CD1c-positive myeloid dendritic cell (primary cell): ENCODE data around the gene CLIC5.

ENCODE experiments used
- DNase-seq: peaks from one replicate; pipeline ENCODE4 v3.0.0-alpha.2; 2016; ENCODE audit errors: extremely low spot score

Gene CLIC5

DNA sequence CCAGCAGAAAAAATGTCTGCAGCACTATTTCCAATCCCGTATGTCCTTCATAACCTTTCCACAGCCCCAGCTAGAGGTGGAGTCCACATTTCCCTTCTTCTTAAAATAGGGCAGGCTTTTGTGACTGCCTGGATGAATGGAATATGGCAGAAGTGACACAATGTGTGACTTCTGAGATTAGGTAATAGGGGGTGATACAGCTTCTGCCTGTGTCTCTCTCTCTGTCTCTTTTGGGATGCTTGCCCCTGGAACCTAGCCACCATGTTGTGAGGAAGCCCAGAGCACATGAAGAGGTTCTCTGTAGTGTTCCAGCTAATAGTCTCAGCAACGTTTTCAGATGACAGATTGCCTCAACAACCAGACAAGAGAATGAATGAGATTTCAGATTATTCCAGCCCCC, 51.4 kb downstream of the CLIC5 start:
- DNase-seq: no peak

- DNase-seq: no peak
These were observed 51.8 kb downstream of the CLIC5 start for GRCh38 chr6:45963896-45964295.

DNA sequence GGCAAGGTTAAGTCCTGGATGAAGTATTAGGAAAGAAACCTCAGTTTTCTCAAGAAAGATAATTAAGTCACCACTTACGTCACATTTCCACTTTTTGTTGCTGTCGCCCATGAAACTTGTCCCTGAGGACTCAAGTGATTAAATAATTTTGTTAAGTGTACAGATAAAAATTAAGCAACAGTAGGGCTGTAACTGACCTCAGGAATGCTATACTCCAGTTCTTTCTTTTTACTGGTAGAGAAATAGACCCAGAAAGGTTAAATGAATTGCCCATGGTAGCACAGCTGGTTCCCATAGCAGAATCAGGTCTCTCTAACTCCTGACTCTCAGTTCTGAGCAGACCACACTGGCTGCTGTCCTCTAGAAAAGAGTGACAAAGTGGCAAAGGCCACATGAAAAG, 54.5 kb downstream of the CLIC5 start:
- DNase-seq: no peak

DNA sequence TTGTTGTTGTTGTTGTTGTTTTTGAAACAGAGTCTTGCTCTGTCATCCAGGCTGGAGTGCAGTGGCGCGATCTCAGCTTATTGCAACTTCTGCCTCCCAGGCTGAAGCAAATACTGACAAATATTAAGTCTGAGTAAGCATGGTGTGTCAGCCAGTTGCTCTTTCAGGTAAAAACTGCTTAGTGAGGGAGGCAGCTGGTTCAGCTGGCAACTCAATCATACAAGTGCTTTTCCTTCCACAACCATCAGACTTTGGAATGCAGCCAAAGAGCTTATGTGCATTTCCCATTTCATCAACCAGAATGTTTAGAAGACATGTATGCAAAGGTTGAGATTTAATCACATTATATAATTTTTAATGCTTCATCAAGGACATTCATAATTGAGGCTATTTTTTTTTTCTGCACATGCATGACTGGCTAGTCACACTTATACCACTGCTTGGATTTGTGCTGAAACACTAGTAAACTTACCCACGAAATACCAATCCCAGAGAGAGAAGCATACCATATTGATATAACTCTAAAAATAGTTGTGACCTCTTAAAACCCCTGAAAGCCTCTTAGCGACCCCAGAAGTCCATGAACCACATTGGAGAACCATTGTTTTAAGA, 56.0 kb downstream of the CLIC5 start:
- no peak for DNase-seq

DNA sequence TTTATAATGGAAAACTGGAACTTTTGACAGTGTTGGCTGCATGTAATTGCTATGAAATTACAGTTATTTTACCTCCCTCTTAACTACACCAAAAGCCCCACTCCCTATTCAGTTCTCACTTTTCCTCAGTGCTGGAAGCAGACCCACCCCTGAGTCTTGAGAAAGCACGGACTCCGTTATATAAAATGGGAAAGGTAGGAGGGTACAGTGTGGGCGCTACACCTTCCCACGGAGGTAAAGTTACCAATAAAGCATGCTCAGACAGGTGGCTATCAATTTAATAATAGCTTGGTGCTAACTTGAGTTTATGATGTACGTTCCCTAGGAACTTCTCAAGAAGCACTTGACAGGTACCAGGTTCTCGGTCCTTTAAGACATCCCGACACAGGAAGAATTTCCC, 59.0 kb downstream of the CLIC5 start:
- no peak for DNase-seq

GRCh38 chr6:45956176-45956575, 59.5 kb downstream of the CLIC5 start:
- no peak for DNase-seq

- no peak for DNase-seq
These were observed 60.1 kb downstream of the CLIC5 start for GRCh38 chr6:45955597-45955996.

GRCh38 chr6:45952546-45952945, 63.1 kb downstream of the CLIC5 start:
- DNase-seq: no peak

- DNase-seq: no peak
These were observed 63.5 kb downstream of the CLIC5 start for GRCh38 chr6:45952168-45952529.

DNA sequence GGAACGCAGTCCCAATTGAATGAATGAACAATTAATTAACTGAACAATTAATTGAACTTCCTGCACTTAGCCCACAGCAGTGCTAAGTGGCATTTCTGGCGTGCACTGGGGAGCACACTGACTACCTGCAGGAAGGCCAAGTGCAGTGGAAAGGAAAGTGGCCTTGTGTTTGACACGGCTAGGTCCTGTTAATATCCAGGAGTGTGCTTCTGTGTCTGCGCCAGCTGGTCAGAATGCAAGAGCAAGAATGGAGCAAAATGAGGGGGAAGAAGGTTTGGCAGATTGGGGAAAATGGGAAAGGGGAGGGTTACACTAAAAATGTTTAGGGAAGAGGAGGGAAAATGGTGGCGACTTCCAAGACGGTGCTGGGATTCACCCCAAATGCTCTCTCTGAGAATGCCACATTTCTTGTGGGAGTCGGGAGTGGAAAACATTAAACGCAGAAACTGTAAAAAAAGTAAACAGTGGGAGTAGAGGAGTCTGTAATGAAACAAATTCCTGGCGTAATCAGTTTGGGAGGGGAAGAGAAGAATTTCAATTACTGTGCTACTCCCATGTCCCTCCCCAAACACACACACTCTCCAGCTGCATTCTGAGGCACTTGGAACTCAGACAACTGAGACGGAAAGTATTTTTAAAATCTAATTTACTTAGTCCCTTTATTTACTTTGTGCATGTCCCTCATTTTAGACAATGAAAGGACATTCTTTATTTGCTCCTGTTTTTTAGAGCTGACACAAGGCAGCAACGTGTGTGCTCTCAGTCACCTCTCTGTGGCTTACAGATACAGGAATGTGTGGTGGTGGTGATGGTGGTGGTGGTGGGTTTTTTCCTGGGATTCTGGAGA, 64.1 kb downstream of the CLIC5 start:
- DNase-seq: no peak

GRCh38 chr6:45949256-45949655, 66.4 kb downstream of the CLIC5 start:
- DNase-seq: no peak

DNA sequence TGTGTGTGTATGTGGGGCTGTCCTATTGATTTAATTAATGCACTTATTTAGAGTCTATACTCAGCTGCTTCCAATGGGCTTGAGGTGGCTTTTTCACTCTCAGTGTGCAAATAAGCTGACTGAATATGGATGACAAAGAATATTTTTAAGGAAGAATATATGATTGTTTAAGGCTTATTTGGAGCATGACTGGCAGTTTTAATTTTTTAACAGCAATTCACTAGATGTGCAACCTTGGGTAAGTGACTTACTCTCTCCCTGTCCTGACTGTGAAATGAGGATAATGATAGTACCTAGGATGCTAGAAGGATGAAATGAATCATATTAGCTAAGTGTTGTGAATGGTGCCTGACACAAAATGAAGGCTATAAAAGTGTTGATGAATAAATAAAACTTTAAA, 67.9 kb downstream of the CLIC5 start:
- DNase-seq: no peak

DNA sequence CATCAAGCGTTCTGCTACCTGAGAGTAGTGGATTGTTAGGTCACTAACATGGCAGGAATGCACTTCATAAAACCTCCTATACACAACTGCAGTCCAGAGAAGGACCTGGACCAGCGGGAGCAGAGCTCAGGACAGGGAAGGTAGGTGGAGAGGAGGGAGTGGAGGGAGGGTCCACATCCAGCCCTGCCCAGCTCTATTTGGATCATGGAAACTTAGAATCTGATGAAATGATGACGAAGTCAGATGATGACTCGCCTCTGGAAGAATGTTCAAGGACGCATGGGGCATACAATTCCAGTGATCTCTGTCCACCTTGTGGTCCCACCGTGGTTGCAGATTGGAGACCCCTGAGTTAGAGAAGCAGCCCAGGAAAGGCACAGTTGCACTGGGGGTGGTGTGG, 68.8 kb downstream of the CLIC5 start:
- no peak for DNase-seq

GRCh38 chr6:45946352-45946751, 69.3 kb downstream of the CLIC5 start:
- DNase-seq: no peak

DNA sequence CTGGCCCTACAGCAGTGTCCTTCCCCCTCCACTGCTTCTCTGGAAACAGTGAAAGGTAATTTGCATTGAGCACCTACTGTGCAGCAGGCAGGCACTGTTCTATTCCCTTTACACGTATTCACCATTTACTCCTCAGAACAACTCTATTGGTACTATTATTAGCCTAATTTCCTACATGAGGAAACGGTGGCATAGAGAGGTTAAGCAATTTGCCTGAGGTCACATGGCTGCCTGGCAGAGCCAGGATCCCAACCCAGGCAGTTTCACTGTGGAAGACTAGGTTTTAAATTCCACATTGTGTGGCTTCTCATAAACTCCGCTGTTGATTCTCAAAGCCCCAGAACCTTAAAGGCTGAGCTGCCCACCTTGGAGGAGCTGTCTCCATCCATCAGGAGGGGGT, 72.7 kb downstream of the CLIC5 start:
- DNase-seq: no peak

DNA sequence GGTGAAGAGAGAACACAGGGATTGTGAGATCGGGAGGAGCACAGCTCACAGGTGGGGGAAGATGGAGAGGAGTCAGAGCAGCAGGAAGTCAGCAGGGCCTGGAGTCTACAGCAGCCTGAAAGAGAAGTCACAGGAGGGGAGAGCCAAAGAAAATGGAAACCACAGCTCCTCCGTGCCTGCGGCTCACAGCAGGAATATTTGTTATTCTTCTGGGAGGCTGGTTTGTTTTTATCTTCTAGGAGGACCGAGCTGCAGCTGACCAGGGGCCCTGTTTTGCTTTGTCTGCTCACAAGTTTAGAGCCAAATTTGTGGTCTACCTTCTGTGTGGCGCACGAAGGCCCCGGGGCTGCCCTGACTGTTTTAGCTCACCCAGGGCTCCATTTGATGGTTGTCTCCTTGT, 81.8 kb downstream of the CLIC5 start:
- no peak for DNase-seq

DNA sequence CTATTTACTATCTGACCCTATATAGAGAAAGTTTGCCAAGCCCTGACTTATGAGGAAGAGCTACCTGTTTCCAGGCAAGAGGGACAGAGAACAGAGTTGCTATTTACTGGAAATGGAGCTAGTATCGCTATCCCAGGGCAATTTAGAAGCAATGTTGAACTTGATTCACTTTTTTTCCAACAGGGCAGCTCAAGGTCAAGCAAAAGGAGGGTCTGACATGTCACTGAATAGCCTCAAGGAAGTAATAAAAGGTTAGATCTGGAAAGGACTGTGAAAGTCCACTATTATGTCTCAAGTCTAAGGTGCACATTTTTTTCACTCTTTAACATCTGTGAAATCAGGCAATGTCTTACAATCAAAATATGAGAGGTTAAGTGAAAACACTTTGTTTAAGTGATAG, 84.4 kb downstream of the CLIC5 start:
- DNase-seq: no peak

GRCh38 chr6:45930420-45931040, 85.1 kb downstream of the CLIC5 start:
- DNase-seq: peak; percentile 69

DNA sequence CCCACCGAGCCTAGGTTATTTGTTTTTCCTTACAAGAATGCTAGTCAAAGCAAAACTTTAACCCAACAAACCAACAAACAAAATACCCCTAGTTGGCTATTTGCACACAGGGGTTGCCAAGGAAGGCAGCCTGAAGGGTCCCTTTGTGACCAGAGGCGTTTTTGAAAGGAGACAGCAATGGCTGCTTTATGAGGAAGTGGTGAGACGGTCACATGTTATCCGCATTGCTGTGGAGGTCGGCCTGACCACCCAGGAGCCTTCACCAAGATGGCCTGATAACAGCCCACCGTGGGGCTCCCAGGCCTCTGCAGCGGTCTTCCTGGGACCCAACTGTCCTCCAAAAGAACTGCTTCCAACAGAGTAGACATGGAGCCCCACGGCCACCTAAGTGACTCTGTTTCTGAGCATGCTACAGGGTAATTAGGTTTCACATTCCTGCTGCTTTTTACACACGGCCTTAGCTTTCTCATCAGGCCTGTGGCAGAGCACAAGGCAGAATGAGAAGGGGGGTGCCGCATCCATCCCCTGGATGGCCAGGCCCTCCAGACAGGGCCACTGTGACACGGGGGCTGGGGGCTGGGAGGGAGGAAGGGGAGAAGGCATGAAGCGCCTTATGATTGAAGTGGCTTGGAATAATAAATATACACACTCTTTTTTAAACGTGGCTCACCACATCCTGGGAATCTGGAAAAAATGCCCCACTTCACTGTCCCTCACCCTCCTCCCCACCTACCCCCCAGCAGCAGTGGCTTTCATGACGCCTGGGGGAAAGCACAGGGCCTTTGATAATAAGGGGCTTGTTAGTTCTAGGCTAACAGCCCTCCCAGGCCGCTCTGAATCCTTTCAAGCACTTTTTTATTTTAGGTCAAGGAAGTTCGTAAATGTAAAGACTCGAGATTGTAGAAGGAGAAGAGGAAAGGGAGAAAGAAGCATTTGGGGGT, 86.0 kb downstream of the CLIC5 start:
- no peak for DNase-seq

GRCh38 chr6:45928721-45929305, 86.8 kb downstream of the CLIC5 start:
- no peak for DNase-seq

DNA sequence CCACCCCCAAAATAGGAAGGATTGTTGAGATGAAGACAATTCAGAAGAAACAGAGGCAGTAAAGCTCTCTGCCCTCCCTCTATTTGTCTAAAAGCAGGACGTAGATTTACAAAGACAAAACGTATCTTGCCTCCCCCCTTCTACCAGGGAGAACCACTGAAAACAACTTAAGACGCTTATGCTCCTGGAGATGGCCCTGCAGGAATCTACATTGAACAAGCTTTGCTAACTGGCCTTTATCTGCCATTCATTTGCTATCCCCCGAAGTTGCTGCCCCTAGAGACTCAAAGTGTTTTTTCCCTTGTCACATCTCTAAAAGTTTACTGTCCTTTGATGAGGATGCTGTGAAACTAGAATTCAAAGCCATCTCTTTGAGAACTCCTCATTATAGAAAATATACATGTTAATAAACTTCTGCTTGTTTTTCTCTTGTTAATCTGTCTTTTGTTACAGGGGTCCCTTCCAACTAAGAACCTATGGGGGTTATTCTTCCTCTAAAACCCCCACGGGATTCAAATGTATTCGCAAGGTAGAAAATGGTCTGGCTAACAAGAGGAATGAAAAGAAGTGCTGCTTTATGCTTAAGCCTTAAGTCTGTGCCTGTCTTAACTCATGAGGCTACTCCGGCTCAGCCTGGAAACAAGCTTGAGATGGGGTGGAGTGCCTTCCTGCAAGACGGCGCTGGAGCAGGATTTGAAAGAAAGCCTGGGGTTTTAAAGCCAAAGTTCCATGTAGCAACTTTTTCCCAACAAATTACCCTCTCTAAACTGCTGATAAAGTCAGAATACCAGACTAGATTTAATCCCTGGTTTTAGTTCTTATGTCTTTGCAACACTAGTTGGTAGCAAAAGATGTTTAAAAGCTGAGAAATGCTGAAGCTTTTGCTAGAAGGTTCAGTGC, 88.0 kb downstream of the CLIC5 start:
- DNase-seq: no peak
